Ammon's horn (tissue), 1 donor: Measurements from ENCODE around the gene NPIPA1.
A peak's percentile ranks its signal among the peaks of the same experiment; 100 is the strongest.
"Not testable (repeated sequence)": the region's sequence is repeated elsewhere in the genome, so short reads cannot be mapped to it uniquely, and the experiment has no call there.

Experiments used
- DNase-seq: peaks from one replicate; pipeline ENCODE4 v3.0.0-alpha.2; 2016; ENCODE audit warnings: low spot score

NPIPA1 gene

GRCh38 chr16:14930246-14930645, 7.0 kb upstream of the NPIPA1 start:
- DNase-seq, result not testable (repeated sequence)

- DNase-seq, result not testable (repeated sequence)
These were observed 6.3 kb upstream of the NPIPA1 start for GRCh38 chr16:14930971-14931370.

GRCh38 chr16:14932581-14933375, 4.5 kb upstream of the NPIPA1 start:
- not testable (repeated sequence) for DNase-seq

- DNase-seq, result not testable (repeated sequence)
These were observed 751 bp downstream of the NPIPA1 start for GRCh38 chr16:14937994-14938393.

GRCh38 chr16:14942686-14943085, 5.4 kb downstream of the NPIPA1 start:
- not testable (repeated sequence) for DNase-seq

- DNase-seq, result no peak
These were observed 18.4 kb downstream of the NPIPA1 start for GRCh38 chr16:14955546-14956231.

GRCh38 chr16:14957576-14958322, 20.5 kb downstream of the NPIPA1 start:
- no peak for DNase-seq

- DNase-seq, result no peak
These were observed 21.0 kb downstream of the NPIPA1 start for GRCh38 chr16:14958323-14958600.

GRCh38 chr16:14958970-14959369, 21.7 kb downstream of the NPIPA1 start:
- peak; percentile 28 for DNase-seq

- DNase-seq, result no peak
These were observed 24.4 kb downstream of the NPIPA1 start for GRCh38 chr16:14961405-14962186.

- no peak for DNase-seq
These were observed 26.3 kb downstream of the NPIPA1 start for GRCh38 chr16:14963281-14964173.

GRCh38 chr16:14965328-14965727, 28.1 kb downstream of the NPIPA1 start:
- no peak for DNase-seq

- not testable (repeated sequence) for DNase-seq
These were observed 32.6 kb downstream of the NPIPA1 start for GRCh38 chr16:14969795-14970194.

GRCh38 chr16:14971621-14972228, 34.5 kb downstream of the NPIPA1 start:
- not testable (repeated sequence) for DNase-seq

GRCh38 chr16:14973785-14974322, 36.6 kb downstream of the NPIPA1 start:
- DNase-seq, result not testable (repeated sequence)

GRCh38 chr16:14974331-14974655, 37.0 kb downstream of the NPIPA1 start:
- peak; percentile 54 for DNase-seq

- peak; percentile 85 for DNase-seq
These were observed 37.6 kb downstream of the NPIPA1 start, which contains the start of gene PDXDC1 for GRCh38 chr16:14974656-14975417. Gene PDXDC1 (plus strand): TSS chr16:14975026. CDS start chr16:14975200, 174 bp downstream.

- DNase-seq, result peak; percentile 21
These were observed 38.4 kb downstream of the NPIPA1 start for GRCh38 chr16:14975418-14976194.
